GM12873 (cell line): ENCODE measurements around the gene ATP1A2.

Experiments used
- TF ChIP-seq, protein P1 (sequence below): IDR thresholded peaks from 2 replicates; pipeline ENCODE4 v1.5.1; 2012; ENCODE audit warnings: low read depth, mild to moderate bottlenecking, moderate library complexity, low read length, control low read depth; ENCODE audit not compliant: insufficient read depth; ENCODE audit errors: missing control alignments

ATP1A2 gene

DNA sequence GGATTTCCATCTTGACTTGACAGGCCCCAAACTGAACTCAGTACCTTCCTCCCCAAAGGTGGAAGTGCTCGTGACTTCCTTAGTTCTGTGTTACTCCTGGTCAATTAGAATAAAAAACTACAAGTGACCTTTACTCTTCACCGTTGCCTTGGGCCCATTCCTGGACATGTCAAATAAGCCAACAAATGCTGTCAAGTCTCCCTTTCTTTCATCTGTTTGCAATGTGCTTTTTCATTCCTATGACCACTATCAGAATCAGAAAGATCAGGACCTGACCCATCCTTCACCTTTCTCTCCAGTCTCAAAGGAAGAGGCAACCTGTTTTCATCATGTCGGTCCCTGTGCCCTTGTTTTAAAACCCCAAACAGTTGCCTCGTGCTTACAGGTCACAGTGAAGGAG, 40.7 kb upstream of the ATP1A2 start:
- TF ChIP-seq, protein P1, sequence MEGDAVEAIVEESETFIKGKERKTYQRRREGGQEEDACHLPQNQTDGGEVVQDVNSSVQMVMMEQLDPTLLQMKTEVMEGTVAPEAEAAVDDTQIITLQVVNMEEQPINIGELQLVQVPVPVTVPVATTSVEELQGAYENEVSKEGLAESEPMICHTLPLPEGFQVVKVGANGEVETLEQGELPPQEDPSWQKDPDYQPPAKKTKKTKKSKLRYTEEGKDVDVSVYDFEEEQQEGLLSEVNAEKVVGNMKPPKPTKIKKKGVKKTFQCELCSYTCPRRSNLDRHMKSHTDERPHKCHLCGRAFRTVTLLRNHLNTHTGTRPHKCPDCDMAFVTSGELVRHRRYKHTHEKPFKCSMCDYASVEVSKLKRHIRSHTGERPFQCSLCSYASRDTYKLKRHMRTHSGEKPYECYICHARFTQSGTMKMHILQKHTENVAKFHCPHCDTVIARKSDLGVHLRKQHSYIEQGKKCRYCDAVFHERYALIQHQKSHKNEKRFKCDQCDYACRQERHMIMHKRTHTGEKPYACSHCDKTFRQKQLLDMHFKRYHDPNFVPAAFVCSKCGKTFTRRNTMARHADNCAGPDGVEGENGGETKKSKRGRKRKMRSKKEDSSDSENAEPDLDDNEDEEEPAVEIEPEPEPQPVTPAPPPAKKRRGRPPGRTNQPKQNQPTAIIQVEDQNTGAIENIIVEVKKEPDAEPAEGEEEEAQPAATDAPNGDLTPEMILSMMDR, result no peak

DNA sequence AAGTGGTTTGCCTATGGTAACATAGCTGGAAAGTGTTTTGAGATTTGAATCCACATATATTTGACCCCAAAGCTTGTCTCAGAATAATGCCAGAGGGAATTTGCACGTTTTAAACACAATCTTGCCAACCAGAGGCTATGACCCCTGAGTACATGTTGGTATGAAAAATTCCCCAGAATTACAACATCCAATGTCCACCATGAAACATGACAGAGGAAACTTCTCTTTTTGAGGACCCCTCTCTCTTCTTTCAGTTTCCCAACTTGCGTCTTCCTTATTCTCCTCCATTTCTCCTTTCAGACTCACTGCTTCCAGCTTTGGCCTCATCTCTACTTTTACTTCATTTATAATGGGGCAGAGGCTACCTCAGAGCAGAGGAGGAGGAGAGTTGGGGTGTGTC, 39.7 kb upstream of the ATP1A2 start:
- TF ChIP-seq, protein P1, result no peak

DNA sequence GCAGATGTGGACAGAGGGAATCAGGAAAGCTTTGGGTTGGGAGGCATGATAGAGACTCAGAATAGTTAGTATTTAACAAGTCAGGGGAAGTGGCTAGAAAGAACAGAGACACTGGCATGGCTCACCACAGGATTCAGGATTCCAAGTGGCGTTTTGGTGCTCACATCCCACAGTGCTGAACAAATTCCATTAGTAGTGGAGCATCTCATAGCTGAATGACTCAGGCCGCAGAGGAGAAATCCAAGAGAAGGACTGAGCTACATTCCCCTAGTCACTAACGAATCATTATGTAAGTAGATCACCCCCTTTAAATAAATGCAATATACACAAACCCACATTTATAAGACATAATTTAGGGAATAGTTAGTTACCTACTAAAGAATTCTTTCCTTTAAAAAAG, 39.3 kb upstream of the ATP1A2 start:
- TF ChIP-seq, protein P1, result no peak

DNA sequence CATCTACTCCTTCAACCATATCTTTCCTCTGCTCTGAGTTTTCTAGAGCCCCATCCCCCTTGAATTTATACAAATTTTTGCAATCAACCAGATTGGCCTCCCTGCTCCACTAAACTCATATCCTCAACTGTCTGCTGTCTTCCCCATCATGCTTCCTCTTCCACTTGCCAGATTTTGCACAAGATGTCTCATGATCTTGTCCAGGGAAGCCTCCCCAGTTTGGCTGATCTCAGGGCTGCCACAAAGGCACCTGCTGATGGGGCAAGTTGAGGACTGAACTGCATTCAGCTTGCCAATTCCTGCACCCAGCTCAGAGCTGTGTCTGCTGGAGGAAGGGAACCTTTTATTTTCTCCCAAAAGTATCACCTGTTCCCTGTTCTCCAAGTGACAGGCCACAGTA, 38.1 kb upstream of the ATP1A2 start:
- TF ChIP-seq, protein P1, result no peak

DNA sequence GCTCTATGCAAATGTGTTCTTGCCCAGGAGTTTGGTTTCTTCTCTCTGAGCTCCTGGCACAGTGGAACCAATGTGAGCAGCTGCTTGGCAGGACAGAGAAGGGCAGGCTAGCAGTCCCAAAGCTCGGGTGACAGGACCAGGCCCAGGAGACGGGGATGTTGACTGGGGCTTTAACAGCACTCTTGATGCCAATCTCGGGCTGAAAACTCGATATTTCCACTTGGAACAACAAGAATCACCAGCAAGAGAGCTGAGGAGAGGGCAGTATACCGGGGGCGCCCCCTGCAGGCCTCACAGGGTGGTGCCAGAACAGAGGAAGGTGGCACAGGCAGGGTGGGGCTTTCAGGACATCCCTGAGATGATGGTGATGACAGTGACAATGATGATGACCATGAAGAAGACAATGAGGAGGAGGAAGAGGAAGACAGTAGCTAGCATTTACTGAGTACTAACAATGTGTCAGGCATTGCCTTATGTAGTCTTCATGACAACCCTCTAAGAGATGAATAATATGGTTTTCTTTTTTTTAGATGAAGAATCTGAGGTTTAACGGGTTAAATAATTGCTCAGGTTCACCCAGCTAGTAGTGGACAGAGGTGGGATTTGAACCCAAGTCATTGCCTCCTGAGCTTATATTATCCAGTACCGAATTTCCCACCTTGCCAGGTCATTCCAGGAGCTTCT, 36.9 kb upstream of the ATP1A2 start:
- TF ChIP-seq, protein P1, result peak; percentile 93

DNA sequence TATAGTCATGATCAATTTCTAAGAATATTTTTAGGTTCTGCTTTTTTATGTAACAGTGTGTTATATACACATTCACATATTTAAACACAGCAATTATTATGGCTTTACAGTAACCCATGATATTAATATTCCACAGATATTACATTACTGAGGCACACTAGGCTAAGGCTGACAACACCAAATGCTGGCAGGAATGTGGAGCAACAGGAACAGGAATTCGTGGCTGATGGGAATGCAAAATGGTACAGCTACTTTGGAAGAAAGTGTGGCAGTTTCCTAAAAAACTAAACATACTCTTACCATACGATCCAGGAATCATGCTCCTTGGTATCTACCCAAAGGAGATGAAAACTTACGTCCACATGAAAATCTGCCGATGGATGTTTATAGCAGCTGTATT, 36.1 kb upstream of the ATP1A2 start:
- TF ChIP-seq, protein P1, result no peak

DNA sequence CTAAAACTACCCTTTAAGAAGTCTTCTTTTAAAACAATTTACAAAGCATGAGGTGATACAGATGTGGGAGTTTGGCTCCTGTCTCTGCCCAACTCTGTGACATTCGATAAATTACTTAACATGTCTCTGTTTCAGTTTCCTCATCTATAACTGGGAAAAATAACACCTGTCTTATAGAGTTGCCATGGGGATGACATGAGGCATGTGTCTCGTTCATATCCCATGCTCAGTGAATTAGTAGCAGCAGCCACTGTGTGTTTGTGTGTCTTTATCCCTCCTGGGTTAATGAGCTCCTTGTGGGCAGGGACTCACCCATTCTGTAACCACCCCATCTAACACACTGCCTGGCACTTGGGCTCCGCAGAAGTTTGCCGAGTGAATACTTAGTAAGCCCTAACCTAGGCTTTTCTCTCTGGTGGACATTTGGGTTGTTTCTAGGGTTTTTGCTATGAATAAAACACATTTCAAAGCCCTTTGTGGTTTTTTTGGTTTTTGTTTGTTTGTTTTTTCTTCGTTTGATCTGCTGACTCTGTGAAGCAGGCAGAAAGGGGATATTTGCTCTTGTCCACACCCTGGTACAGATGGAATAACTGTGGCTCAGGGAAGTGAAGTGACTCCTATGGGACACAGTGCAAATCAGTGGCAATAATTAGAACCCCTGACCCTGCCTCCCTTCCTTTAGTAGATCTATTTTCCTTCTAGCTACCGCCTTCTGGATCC, 35.0 kb upstream of the ATP1A2 start:
- TF ChIP-seq, protein P1, result no peak
